ENCODE measurements around the gene WRAP53.

Gene WRAP53

DNA sequence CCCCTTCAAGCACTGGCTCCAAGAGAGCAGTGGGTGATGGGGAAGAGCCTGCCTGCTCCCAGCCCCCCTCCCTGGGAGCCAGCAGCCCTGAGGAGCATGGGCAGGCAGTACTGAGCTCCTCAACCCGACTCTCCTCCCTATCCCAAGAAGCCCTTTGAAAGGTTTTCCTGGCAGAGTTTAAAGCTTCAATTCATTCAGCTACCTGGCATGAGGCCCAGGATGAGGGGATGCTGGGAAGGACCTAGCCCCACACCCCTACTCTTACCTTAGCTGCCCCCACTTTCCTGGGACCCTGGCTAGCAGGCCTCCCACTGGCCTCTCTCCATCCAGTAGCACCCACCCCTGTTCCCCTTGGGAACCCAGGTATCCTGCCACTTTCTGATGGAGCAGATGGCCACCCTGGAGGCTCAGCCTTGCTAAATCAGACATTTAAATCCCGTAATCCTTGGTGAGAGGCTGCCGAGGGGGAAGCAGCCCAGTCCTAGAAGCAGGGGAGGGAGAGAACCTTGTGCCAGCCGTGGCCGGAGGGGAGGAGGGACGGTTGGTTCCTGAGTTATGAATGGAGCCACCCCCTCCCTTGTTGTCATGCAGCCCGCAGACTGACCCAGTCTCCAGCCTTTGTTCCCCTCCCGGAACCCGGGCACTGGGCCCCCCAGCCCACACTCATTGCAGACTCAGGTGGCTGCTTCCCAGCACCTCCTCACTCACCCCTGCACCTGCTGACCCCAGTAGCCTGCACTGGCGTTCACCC lies 20.4 kb upstream of the WRAP53 start:
- Histone ChIP-seq H3K27ac (ENCODE audit: low read length) (no peak overlapping the region), H3K9me2 (replicated peaks; ENCODE audit: insufficient read depth, low read length) (no peaks in the 10 kb centered on the region), H3K4me1 (ENCODE audit: low read length) (no peaks in the 10 kb centered on the region), H3K27me3 (replicated peaks; ENCODE audit: insufficient read depth, low read length) (no peaks in the 10 kb centered on the region), H3K9ac (ENCODE audit: low read length) (no peak overlapping the region), H3K4me2 (ENCODE audit: low read depth, low read length) (no peak overlapping the region), H3K79me2 (ENCODE audit: low read length) (no peaks in the 10 kb centered on the region), H3K4me3 (ENCODE audit: low read length) (no peak overlapping the region), H4K20me1 (ENCODE audit: insufficient read depth, low read length) (no peaks in the 10 kb centered on the region), H3F3A (ENCODE audit: insufficient read depth, low read length) (no peaks in the 10 kb centered on the region), H3K9me3 (replicated peaks; ENCODE audit: insufficient read depth, low read length) (no peaks in the 10 kb centered on the region), H2AFZ (ENCODE audit: low read length) (no peak overlapping the region), H3K36me3 (replicated peaks; ENCODE audit: insufficient read depth, low read length) (peaks cover 5% of the 10 kb centered on the region; the same call in 1 of the 2 replicates)
- DNase-seq = no peak
- TF ChIP-seq EZH2phosphoT487 (IDR thresholded peaks at IDR 0.05; ENCODE audit: low read length) = no peak
- TF ChIP-seq EZH2 (optimal IDR thresholded peaks at IDR 0.05; ENCODE audit: low read depth, low read length) = no peak
- TF ChIP-seq, protein P1, sequence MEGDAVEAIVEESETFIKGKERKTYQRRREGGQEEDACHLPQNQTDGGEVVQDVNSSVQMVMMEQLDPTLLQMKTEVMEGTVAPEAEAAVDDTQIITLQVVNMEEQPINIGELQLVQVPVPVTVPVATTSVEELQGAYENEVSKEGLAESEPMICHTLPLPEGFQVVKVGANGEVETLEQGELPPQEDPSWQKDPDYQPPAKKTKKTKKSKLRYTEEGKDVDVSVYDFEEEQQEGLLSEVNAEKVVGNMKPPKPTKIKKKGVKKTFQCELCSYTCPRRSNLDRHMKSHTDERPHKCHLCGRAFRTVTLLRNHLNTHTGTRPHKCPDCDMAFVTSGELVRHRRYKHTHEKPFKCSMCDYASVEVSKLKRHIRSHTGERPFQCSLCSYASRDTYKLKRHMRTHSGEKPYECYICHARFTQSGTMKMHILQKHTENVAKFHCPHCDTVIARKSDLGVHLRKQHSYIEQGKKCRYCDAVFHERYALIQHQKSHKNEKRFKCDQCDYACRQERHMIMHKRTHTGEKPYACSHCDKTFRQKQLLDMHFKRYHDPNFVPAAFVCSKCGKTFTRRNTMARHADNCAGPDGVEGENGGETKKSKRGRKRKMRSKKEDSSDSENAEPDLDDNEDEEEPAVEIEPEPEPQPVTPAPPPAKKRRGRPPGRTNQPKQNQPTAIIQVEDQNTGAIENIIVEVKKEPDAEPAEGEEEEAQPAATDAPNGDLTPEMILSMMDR (IDR thresholded peaks at IDR 0.05; ENCODE audit: low read length) = no peak

DNA sequence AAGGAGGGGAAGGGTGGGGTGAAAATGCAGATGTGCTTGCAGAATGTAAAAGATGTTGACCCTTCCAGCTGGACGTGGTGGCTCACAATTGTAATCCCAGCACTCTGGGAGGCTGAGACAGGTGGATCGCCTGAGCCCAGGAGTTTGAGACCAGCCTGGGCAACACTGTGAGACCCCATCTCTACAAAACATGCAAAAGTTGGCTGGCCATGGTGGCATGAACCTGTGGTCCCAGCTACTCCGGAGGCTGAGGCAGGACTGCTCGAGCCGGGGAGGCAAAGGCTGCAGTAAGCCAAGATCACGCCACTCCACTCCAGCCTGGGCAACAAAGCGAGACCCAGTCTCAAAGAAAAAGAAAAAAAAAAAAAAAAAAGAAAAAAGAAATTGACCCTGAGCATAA lies 19.8 kb upstream of the WRAP53 start:
- H3K9me3 ChIP-seq (replicated peaks; ENCODE audit: insufficient read depth, low read length) = no peaks in the 10 kb centered on the region
- no peak overlapping the region for H3K27ac ChIP-seq (ENCODE audit: low read length)
- H2AFZ ChIP-seq (ENCODE audit: low read length) = no peak overlapping the region
- H3K4me1 ChIP-seq (ENCODE audit: low read length) = no peaks in the 10 kb centered on the region
- H3F3A ChIP-seq (ENCODE audit: insufficient read depth, low read length) = no peaks in the 10 kb centered on the region
- no peaks in the 10 kb centered on the region for H3K79me2 ChIP-seq (ENCODE audit: low read length)
- TF ChIP-seq, protein P1 (IDR thresholded peaks at IDR 0.05; ENCODE audit: low read length) = no peak
- TF ChIP-seq EZH2 (optimal IDR thresholded peaks at IDR 0.05; ENCODE audit: low read depth, low read length) = no peak
- TF ChIP-seq EZH2phosphoT487 (IDR thresholded peaks at IDR 0.05; ENCODE audit: low read length) = no peak
- no peaks in the 10 kb centered on the region for H3K27me3 ChIP-seq (replicated peaks; ENCODE audit: insufficient read depth, low read length)
- H4K20me1 ChIP-seq (ENCODE audit: insufficient read depth, low read length) = no peaks in the 10 kb centered on the region
- H3K9ac ChIP-seq (ENCODE audit: low read length) = no peak overlapping the region
- H3K9me2 ChIP-seq (replicated peaks; ENCODE audit: insufficient read depth, low read length) = no peaks in the 10 kb centered on the region
- H3K36me3 ChIP-seq (replicated peaks; ENCODE audit: insufficient read depth, low read length) = peaks cover 10% of the 10 kb centered on the region
- H3K4me3 ChIP-seq (ENCODE audit: low read length) = no peak overlapping the region
- no peak for DNase-seq
- H3K4me2 ChIP-seq (ENCODE audit: low read depth, low read length) = no peak overlapping the region

DNA sequence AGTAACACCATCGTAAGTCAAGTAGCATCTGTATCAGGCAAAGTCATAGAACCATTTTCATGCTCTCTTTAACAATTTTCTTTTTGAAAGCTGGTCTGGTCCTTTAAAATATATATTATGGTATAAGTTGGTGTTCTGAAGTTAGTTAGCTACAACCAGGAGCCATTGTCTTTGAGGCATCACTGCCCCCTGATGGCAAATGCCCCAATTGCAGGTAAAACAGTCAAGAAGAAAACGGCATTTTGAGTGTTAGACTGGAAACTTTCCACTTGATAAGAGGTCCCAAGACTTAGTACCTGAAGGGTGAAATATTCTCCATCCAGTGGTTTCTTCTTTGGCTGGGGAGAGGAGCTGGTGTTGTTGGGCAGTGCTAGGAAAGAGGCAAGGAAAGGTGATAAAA lies 15.0 kb upstream of the WRAP53 start:
- DNase-seq = peak; percentile 41
- Histone ChIP-seq H3K36me3 (replicated peaks; ENCODE audit: insufficient read depth, low read length) (peaks cover 19% of the 10 kb centered on the region), H3K9me2 (replicated peaks; ENCODE audit: insufficient read depth, low read length) (no peaks in the 10 kb centered on the region), H3K9me3 (replicated peaks; ENCODE audit: insufficient read depth, low read length) (no peaks in the 10 kb centered on the region), H3K9ac (ENCODE audit: low read length) (no peak overlapping the region), H4K20me1 (ENCODE audit: insufficient read depth, low read length) (no peaks in the 10 kb centered on the region), H3K4me3 (ENCODE audit: low read length) (no peak overlapping the region), H3K79me2 (ENCODE audit: low read length) (no peaks in the 10 kb centered on the region), H3K4me2 (ENCODE audit: low read depth, low read length) (no peak overlapping the region), H3K27ac (ENCODE audit: low read length) (no peak overlapping the region), H3F3A (ENCODE audit: insufficient read depth, low read length) (no peaks in the 10 kb centered on the region), H2AFZ (ENCODE audit: low read length) (no peak overlapping the region), H3K4me1 (ENCODE audit: low read length) (no peaks in the 10 kb centered on the region), H3K27me3 (replicated peaks; ENCODE audit: insufficient read depth, low read length) (no peaks in the 10 kb centered on the region)
- TF ChIP-seq, protein P1 (IDR thresholded peaks at IDR 0.05; ENCODE audit: low read length) = peak; percentile 57
- TF ChIP-seq EZH2phosphoT487 (IDR thresholded peaks at IDR 0.05; ENCODE audit: low read length) = no peak

Measured in MM.1S (cell line).